ENCODE results near the gene MAP3K5.

MAP3K5 gene

GRCh38 chr6:136508725-136509392 lies 283.4 kb downstream of the MAP3K5 start:
- DNase-seq, result no peak
